Choroid plexus epithelial cell (primary cell): ENCODE results near the gene XIAP.
"Not testable (repeated sequence)": the region's sequence is repeated elsewhere in the genome, so short reads cannot be mapped to it uniquely, and the experiment has no call there.

Experiments used
- DNase-seq: peaks from one replicate; pipeline ENCODE4 v3.0.0-alpha.2; 2010; ENCODE audit warnings: low read depth
- H3K4me3 ChIP-seq: 2 replicates; pipeline ENCODE4 v1.5.1; 2011; ENCODE audit warnings: low read depth, mild to moderate bottlenecking, control low read depth, low read length, moderate library complexity
- TF ChIP-seq, protein P1 (sequence below): conservative IDR thresholded peaks from 2 replicates; pipeline ENCODE4 v1.5.1; 2011; ENCODE audit warnings: low read depth, mild to moderate bottlenecking, control low read depth, inconsistent platforms, low read length, moderate library complexity

Gene XIAP

DNA sequence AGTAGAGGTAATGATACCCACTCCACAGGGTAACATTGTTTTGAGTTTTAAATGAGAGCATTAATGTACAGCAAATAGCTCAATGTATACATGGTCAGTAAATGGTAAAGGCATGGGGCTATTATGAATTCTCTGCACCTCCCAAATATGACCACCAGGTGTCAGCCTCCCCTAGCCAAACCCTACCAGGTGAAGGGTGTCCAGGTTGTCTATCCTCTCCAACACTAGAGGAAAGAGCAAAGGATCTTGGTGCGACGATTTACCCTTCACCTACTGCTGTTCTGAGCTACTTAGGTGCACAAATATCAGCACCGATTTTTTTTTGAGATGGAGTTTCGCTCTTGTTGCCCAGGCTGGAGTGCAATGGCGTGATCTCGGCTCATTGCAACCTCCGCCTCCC, 26.5 kb upstream of the XIAP start:
- DNase-seq = peak; percentile 62
- TF ChIP-seq, protein P1, sequence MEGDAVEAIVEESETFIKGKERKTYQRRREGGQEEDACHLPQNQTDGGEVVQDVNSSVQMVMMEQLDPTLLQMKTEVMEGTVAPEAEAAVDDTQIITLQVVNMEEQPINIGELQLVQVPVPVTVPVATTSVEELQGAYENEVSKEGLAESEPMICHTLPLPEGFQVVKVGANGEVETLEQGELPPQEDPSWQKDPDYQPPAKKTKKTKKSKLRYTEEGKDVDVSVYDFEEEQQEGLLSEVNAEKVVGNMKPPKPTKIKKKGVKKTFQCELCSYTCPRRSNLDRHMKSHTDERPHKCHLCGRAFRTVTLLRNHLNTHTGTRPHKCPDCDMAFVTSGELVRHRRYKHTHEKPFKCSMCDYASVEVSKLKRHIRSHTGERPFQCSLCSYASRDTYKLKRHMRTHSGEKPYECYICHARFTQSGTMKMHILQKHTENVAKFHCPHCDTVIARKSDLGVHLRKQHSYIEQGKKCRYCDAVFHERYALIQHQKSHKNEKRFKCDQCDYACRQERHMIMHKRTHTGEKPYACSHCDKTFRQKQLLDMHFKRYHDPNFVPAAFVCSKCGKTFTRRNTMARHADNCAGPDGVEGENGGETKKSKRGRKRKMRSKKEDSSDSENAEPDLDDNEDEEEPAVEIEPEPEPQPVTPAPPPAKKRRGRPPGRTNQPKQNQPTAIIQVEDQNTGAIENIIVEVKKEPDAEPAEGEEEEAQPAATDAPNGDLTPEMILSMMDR = peak; percentile 80
- no peak overlapping the region for H3K4me3 ChIP-seq

- TF ChIP-seq, protein P1 = no peak
- DNase-seq = no peak
- no peak overlapping the region for H3K4me3 ChIP-seq
Measured at GRCh38 chrX:123834116-123834515, 25.7 kb upstream of the XIAP start.

DNA sequence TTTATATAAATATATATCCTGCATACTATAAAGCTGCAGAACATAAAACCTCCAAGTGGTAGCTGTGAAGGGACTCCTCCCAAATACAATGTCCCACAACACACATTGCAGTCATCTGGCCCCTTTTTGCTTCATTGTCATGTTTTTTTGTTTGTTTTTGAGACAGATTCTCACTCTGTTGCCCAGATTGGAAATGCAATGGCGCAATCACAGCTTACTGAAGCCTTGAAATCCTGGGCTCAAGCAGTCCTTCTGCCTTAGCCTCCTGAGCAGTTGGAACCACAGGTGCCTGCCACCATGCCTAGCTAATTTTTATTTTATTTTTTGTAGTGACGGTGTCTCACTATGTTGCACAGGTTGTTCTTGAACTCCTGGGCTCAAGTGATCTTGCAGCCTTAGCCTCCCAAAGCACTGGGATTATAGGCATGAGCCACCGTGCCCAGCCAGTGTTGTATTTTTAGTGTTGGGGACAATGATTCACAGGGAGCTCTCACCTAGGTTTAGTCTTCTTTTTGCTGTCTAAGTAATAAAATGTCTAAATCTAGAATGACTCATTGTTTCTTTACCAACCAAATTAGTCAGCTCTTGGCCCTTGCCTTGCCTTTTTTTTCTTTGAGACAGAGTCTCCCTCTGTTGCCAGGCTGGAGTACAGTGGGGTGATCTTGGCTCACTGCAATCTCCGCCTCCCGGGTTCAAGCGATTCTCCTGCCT, 24.0 kb upstream of the XIAP start:
- H3K4me3 ChIP-seq = no peak overlapping the region
- DNase-seq = peak; percentile 55
- TF ChIP-seq, protein P1 = no peak

DNA sequence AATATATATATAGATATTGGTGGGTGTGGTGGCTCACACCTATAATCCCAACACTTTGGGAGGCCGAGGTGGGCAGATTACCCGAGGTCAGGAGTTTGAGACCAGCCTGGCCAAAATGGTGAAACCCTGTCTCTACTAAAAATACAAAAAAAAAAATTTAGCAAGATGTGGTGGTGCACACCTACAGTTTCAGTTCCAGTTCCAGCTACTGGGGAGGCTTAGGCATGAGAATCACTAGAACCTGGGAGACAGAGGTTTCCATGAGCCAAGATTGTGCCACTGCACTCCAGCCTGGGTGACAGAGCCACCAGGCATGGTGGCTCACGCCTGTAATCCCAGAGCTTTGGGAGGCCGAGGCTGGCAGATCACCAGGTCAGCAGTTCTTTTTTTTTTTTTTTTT, 14.7 kb upstream of the XIAP start:
- H3K4me3 ChIP-seq, DNase-seq: not testable (repeated sequence)

DNA sequence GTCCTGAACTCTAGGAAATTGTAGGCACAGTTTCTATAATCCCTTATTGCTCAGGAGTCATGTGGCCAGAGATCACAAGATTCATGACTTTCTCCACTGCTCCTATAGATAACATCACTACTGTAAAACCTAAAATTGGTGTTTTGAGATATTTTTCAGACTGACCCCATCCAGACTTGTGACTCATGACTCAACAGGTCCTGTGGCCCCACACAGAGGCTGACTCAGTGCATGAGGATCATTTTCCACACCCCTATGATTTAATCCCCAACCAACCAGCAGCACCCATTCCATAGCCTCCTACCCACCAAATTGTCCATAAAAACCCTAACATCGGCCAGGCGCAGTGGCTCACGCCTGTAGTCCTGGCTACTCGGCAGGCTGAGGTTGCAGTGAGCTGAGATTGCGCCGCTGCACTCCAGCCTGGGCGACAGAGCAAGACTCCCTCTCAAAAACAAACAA, 13.2 kb upstream of the XIAP start:
- no peak overlapping the region for H3K4me3 ChIP-seq
- TF ChIP-seq, protein P1 = no peak
- DNase-seq = peak; percentile 75

GRCh38 chrX:123847056-123847455, 12.8 kb upstream of the XIAP start:
- no peak overlapping the region for H3K4me3 ChIP-seq
- TF ChIP-seq, protein P1 = no peak
- no peak for DNase-seq

- TF ChIP-seq, protein P1 = no peak
- DNase-seq = no peak
- no peak overlapping the region for H3K4me3 ChIP-seq
Measured at GRCh38 chrX:123849096-123849495, 10.8 kb upstream of the XIAP start.

DNA sequence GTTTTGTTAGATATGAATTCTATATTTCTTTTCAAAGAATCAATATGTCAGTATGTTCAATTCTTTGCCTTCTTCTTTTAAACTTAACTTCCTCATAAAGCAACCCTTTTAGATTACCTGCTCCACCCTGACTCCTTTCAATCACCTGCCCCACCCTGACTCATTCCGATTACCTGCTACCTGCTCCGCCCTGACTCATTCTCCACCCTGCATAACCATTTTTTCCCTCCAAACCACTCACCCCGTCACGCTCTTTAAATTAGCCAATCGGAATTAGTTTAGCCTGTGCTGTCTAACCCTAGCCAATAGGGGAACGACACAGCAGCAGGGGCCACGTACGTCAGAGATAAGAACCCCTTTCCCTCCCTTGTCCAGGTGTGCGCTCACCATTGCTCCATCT, 9.9 kb upstream of the XIAP start:
- DNase-seq, H3K4me3 ChIP-seq: not testable (repeated sequence)
